ENCODE data around the gene RPS6KA3. TPM values are rescaled to one million over a fixed set of nuclear protein-coding genes. Genes with fewer than 3 reads are reported as not detected.

The RPS6KA3 gene
- total RNA-seq, 1 donor from 2014 or later: 64.5 TPM

GRCh38 chrX:20270562-20270890, 3.8 kb upstream of the RPS6KA3 start:
- DNase-seq: no peak
- no peaks in the 10 kb centered on the region for H3K9me3 ChIP-seq
- no peaks in the 10 kb centered on the region for H3K4me1 ChIP-seq
- intact Hi-C loops (cut with DNase I): no loop called here
- H3K27me3 ChIP-seq (ENCODE audit: low read depth): no peaks in the 10 kb centered on the region
- no peak for ATAC-seq
- TF ChIP-seq, protein P1, sequence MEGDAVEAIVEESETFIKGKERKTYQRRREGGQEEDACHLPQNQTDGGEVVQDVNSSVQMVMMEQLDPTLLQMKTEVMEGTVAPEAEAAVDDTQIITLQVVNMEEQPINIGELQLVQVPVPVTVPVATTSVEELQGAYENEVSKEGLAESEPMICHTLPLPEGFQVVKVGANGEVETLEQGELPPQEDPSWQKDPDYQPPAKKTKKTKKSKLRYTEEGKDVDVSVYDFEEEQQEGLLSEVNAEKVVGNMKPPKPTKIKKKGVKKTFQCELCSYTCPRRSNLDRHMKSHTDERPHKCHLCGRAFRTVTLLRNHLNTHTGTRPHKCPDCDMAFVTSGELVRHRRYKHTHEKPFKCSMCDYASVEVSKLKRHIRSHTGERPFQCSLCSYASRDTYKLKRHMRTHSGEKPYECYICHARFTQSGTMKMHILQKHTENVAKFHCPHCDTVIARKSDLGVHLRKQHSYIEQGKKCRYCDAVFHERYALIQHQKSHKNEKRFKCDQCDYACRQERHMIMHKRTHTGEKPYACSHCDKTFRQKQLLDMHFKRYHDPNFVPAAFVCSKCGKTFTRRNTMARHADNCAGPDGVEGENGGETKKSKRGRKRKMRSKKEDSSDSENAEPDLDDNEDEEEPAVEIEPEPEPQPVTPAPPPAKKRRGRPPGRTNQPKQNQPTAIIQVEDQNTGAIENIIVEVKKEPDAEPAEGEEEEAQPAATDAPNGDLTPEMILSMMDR (IDR thresholded peaks at IDR 0.05): no peak
- no peak overlapping the region for H3K27ac ChIP-seq
- no peak overlapping the region for H3K4me3 ChIP-seq
- H3K36me3 ChIP-seq: no peaks in the 10 kb centered on the region

- DNase-seq (no peak), ATAC-seq (no peak)
- Histone ChIP-seq H3K36me3 (no peaks in the 10 kb centered on the region), H3K27me3 (ENCODE audit: low read depth) (no peaks in the 10 kb centered on the region), H3K27ac (no peak overlapping the region), H3K9me3 (no peaks in the 10 kb centered on the region), H3K4me3 (no peak overlapping the region), H3K4me1 (no peaks in the 10 kb centered on the region)
- TF ChIP-seq, protein P1 (IDR thresholded peaks at IDR 0.05): no peak
- intact Hi-C loops (cut with DNase I): no loop called here
These were observed 3.3 kb upstream of the RPS6KA3 start for GRCh38 chrX:20269848-20270561.

- Histone ChIP-seq H3K27me3 (ENCODE audit: low read depth) (no peaks in the 10 kb centered on the region), H3K9me3 (no peaks in the 10 kb centered on the region), H3K4me1 (peaks cover 17% of the 10 kb centered on the region), H3K27ac (peak overlapping the region; percentile 87), H3K36me3 (no peaks in the 10 kb centered on the region), H3K4me3 (peak overlapping the region; percentile 65)
- peak; percentile 68 for DNase-seq
- peak; percentile 70 for ATAC-seq
- TF ChIP-seq, protein P1 (IDR thresholded peaks at IDR 0.05): no peak
- intact Hi-C loops (cut with DNase I): no loop called here
These were observed 1.4 kb upstream of the RPS6KA3 start for GRCh38 chrX:20267931-20268701.

- H3K27ac ChIP-seq: peak overlapping the region; percentile 87
- no peaks in the 10 kb centered on the region for H3K9me3 ChIP-seq
- TF ChIP-seq, protein P1 (IDR thresholded peaks at IDR 0.05): no peak
- H3K36me3 ChIP-seq: no peaks in the 10 kb centered on the region
- intact Hi-C loops (cut with DNase I): no loop called here
- ATAC-seq (no peak), DNase-seq (no peak)
- H3K4me1 ChIP-seq: peaks cover 21% of the 10 kb centered on the region
- peak overlapping the region; percentile 65 for H3K4me3 ChIP-seq
- H3K27me3 ChIP-seq (ENCODE audit: low read depth): no peaks in the 10 kb centered on the region
These were observed 860 bp upstream of the RPS6KA3 start for GRCh38 chrX:20267607-20267930.

DNA sequence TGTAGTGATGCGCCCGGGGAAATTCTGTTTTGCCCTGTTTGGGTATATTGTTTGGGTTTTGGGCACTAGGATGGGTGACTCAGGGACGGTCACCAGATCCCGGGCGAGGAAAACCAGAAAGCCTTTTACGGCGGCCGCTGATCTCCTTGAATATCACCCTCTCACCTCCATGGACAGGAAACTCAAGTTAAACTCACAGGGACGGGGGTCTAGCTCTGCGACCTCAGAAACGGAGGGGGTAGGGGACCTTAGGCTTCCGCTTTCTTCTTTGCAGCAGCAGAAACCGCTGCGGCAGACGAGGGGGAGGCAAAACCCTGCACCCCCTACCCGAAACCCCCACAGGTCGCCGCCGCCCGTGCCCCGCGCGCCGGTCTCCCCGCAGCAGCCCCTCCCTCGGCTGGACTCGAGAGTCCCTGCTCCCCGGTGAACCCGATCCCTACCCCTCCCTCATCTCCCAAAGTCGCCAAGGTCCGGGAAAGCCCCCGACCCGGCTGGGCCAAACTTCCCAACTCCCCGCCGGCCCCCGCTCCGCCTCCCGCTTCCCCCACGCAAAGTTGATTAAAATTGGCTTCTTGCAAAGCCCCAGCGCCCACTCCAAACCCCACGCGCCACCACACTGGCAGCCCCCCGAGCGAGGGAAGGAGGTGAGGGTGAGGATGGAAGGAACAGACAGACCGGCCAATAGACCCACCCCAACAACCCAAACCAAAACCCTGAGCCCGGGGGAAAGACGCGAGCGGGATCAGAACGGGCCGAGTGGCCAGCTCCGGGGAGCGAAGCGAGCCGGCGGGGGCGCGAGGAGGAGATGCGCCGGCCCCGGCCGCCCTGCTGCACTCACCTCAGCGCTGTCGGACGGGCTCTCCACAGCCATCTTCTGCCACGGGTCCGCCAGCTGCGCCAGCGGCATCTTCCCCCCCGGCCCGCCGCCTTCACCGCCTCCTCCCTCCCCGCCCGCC, 705 bp downstream of the RPS6KA3 start:
- intact Hi-C loops (cut with DNase I): no loop called here
- ATAC-seq: peak; percentile 3 to 5
- Histone ChIP-seq H3K4me1 (peaks cover 27% of the 10 kb centered on the region), H3K36me3 (no peaks in the 10 kb centered on the region), H3K9me3 (no peaks in the 10 kb centered on the region), H3K27me3 (ENCODE audit: low read depth) (no peaks in the 10 kb centered on the region), H3K4me3 (peak overlapping the region; percentile 65), H3K27ac (peak overlapping the region; percentile 87)
- TF ChIP-seq, protein P1 (IDR thresholded peaks at IDR 0.05): no peak
- peak; percentile 55 for DNase-seq

All from lower lobe of right lung (tissue), 2 donors.